HK-2 (cell line): Measurements from ENCODE around the gene ZFHX2.

Experiments used
- DNase-seq: peaks from one replicate; pipeline ENCODE4 v3.0.0-alpha.2; 2018; ENCODE audit not compliant: unreplicated experiment

ZFHX2 gene

GRCh38 chr14:23559926-23560520, 8.5 kb upstream of the ZFHX2 start:
- no peak for DNase-seq

- peak; percentile 55 for DNase-seq
Measured at GRCh38 chr14:23559010-23559925, 7.7 kb upstream of the ZFHX2 start.

- DNase-seq: no peak
Measured at GRCh38 chr14:23558346-23559009, 6.9 kb upstream of the ZFHX2 start.

DNA sequence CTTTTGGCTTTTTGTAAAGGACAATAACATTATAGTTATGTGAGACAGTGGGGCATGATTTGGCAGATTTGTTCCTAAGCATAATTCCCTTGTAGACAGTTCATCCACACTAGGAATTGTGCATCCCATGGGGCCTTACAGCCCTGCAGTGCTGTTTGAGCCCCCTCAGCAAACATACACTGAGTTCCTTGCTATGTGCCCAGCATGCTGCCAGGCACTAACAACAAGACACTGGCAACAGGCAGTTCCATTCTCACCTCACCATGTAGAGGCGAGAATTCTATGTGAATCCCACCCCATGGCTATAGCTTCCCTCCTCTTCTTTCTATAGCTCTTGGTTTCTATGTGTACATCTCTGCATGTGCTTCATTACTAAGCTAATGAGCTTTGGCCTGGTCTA, 6.4 kb upstream of the ZFHX2 start:
- DNase-seq: no peak

- no peak for DNase-seq
Measured at GRCh38 chr14:23557521-23557920, 6.0 kb upstream of the ZFHX2 start.

GRCh38 chr14:23556700-23557440, 5.3 kb upstream of the ZFHX2 start:
- DNase-seq: no peak

GRCh38 chr14:23555882-23556699, 4.5 kb upstream of the ZFHX2 start, which contains the start of gene THTPA:
Gene THTPA, plus strand, starts transcription at chr14:23556271. Its CDS starts 487 bp downstream, at chr14:23556758.
- peak; percentile 91 for DNase-seq

GRCh38 chr14:23555533-23555881, 3.9 kb upstream of the ZFHX2 start:
- no peak for DNase-seq

DNA sequence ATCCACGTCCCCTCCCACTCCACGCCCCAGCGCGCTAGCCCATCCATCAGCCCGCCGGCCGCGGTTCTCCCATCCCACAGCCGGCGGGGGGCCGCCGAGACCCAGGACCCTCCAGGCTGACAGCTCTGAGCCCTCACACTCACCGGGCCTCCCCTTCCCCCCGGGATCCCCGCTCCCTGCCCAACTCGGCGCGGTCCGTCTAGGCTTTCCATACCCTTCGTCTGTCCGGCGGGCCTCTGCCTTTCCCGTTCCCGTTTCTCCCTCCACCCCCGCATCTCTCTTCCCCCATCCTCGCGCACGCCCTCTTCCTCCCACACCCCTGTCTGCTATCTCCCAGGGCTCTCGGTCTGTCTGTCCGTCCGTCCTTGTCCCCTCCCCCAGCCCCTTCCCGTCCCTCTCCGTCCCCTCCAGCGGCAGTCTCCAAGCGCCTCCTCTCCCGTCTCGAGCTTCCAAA, 726 bp downstream of the ZFHX2 start:
- peak; percentile 52 for DNase-seq

GRCh38 chr14:23550131-23550811, 1.3 kb downstream of the ZFHX2 start:
- no peak for DNase-seq

- no peak for DNase-seq
Measured at GRCh38 chr14:23548351-23549318, 2.9 kb downstream of the ZFHX2 start.

DNA sequence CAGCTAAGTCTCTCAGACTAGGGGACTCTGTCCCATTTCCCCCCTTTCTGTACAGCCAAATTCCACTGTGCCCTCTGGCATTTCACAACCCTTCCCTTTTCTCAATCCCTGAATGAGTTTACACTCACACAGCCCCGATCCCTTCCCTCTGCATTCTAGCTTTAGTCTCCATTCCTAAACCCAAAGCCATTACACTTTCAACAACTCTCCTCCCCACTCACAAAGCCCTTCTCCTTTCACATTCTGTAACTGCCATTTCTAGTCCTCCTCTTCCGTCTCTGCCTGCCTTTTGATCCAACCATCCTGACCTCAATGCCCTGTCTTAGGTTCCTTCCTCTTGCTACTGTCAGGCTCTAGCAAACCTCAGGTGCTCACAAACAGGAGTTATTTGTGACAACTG, 3.6 kb downstream of the ZFHX2 start:
- DNase-seq: no peak

- no peak for DNase-seq
Measured at GRCh38 chr14:23546450-23547035, 5.0 kb downstream of the ZFHX2 start.

- no peak for DNase-seq
Measured at GRCh38 chr14:23545740-23546365, 5.7 kb downstream of the ZFHX2 start.

DNA sequence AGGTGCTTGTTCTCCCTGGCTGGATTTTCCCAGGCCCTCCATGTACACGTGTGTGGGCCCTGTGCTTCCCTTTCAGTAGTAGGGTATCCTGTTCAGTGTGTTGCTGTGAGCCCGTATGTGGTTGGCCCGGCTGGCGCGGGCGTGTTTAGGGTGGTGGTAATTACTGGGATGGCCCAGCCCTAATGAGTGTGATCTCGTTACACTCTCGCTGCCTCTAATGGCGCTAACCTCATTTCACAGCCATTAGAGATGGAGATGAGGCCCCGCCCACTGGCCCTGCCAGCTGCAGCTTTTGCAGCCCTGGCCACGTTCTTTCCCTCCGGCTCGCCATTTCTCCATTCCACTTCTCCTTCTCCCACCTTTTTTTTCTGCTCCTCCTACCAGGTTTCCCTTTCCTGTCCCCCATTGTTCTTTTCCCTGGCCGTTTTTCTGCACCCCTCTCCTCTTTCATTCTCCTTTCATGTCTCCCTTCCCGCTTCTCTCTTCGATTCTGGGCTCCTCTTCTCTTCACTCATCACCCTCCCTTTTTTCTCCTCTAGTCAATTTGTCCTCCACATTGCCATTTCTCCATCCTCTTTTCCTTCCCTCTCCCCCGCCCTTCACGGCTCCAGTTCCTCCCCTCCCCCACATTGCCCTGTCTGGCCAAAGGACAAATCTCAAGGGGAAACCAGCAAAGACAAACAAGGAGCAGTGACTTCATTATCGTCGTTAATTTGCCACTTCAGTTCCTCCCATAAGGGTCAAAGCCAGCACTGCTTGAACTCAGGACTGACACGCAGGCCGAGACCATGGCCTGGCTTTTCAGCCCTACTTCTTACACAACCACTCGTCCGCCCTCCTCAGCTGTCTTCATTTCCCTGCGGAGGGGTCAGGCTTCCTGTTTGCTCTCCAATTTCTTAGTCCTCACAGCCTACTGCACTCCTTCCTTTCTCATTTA, 6.8 kb downstream of the ZFHX2 start:
- no peak for DNase-seq

DNA sequence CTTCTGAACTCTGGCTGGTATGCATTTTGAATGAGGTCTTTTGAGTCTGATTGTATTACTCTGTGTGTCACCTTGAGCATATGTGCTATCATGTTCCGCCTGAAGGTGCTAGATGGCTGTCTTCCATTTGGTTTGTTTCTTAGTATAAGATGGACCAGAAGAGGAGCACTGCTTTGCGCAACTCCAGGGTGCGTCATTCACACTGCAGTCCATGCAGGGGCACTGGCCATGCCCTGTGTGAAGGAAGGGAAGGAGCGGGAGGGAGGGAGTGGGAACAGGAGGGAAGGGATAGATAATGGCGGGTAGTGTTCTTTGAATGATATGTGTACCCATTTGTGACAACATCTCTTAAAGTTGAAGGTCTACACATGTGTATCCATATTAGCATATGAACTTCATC, 8.2 kb downstream of the ZFHX2 start:
- no peak for DNase-seq

DNA sequence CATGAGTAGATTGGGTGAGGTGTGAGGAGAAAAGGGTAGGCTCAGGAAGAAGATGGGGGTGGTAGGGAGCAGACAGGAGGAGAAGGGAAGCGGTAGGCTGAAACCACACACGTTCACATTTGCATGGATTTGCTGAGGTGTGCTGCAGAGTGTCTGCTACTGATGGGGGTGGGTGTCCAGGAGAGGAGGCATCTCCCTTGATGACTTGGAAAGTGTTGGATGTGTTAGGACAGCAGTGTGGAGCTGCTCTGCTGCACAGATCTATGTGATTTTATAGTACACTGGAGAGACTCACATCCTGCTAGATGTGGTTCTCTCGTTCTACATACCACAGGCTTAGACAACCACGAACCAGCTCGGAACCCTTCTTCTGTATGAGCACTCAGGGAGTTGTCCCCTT, 9.3 kb downstream of the ZFHX2 start:
- no peak for DNase-seq
